H1 (cell line): ENCODE measurements around the gene NFKBIZ. TPM values are rescaled to one million over a fixed set of nuclear protein-coding genes. Genes with fewer than 3 reads are reported as not detected.

Source experiments
- CTCF ChIA-PET: fragments of 300-600 bp; sonication (Branson Sonifier 250); formaldehyde crosslinking; loops from one replicate; lab custom pipeline; 2021; ENCODE audit not compliant: partially characterized antibody; lab: Charles Lee
- POLR2A ChIA-PET: fragments of 300-600 bp; sonication (Branson Sonifier 250); formaldehyde crosslinking; loops from one replicate; lab custom pipeline; 2021; ENCODE audit warnings: inconsistent platforms; ENCODE audit not compliant: partially characterized antibody; lab: Charles Lee
- DNase-seq, 2 experiments: peaks; one replicate each; pipeline versions ENCODE4 v3.0.0 to v3.0.0-alpha.2; 2010 to 2022; ENCODE audit warnings: low spot score in 2 of 2, low read depth in 1 of 2, mixed read lengths in 1 of 2
- FAIRE-seq: peaks from 2 replicates; lab custom pipeline; 2011; peaks lifted over from hg19 to GRCh38; lab: Jason Lieb, UNC
- H2AFZ ChIP-seq: 2 replicates; pipeline ENCODE4 v1.8.1; 2012; ENCODE audit warnings: low read length, inconsistent platforms
- H2AK5ac ChIP-seq: 2 replicates; pipeline ENCODE4 v1.6.1; 2013; ENCODE audit warnings: low read depth, low read length
- H2BK120ac ChIP-seq: replicated peaks from 2 replicates; pipeline ENCODE3; 2013; ENCODE audit warnings: low read depth, low read length, inconsistent platforms
- H2BK12ac ChIP-seq: 2 replicates; pipeline ENCODE4 v1.6.1; 2013; ENCODE audit warnings: low read depth, low read length
- H2BK15ac ChIP-seq: 2 replicates; pipeline ENCODE4 v1.6.1; 2013; ENCODE audit warnings: low read length
- H2BK20ac ChIP-seq: 2 replicates; pipeline ENCODE4 v1.6.1; 2013; ENCODE audit warnings: low read length
- H2BK5ac ChIP-seq: 2 replicates; pipeline ENCODE4 v1.6.1; 2013; ENCODE audit warnings: low read depth, low read length
- H3K14ac ChIP-seq: 2 replicates; pipeline ENCODE4 v1.6.1; 2013; ENCODE audit warnings: inconsistent platforms; ENCODE audit not compliant: insufficient read length
- H3K18ac ChIP-seq: 2 replicates; pipeline ENCODE4 v1.6.1; 2013; ENCODE audit warnings: low read length; ENCODE audit errors: extremely low read depth
- H3K23ac ChIP-seq: 2 replicates; pipeline ENCODE4 v1.6.1; 2013; ENCODE audit warnings: inconsistent platforms; ENCODE audit not compliant: insufficient read length
- H3K23me2 ChIP-seq: 2 replicates; pipeline ENCODE4 v1.6.1; 2013; ENCODE audit warnings: low read depth, low read length
- H3K27ac ChIP-seq: 2 replicates; pipeline ENCODE4 v1.6.1; 2011; ENCODE audit warnings: low read depth, low read length, inconsistent platforms
- H3K27me3 ChIP-seq, 4 experiments: replicated peaks in 1 of 4; 1 replicate in 1 of 4; 2 replicates in 3 of 4; pipeline versions ENCODE4 v1.6.1 to v1.8.1; 2011 to 2013; ENCODE audit warnings: low read length in 3 of 4, mild to moderate bottlenecking in 3 of 4, inconsistent platforms in 2 of 4, mixed read lengths in 2 of 4, moderate library complexity in 1 of 4; ENCODE audit not compliant: control insufficient read depth in 3 of 4, insufficient read depth in 3 of 4; ENCODE audit errors: extremely low read depth in 1 of 4
- H3K36me3 ChIP-seq, 4 experiments: 2 replicates each; pipeline versions ENCODE4 v1.6.1 to v1.8.1; 2011 to 2013; ENCODE audit warnings: mild to moderate bottlenecking in 4 of 4, low read length in 3 of 4, moderate library complexity in 2 of 4, control low read depth in 1 of 4, inconsistent platforms in 1 of 4; ENCODE audit not compliant: insufficient read depth in 4 of 4, control insufficient read depth in 2 of 4
- H3K4ac ChIP-seq: replicated peaks from 2 replicates; pipeline ENCODE3; 2013; ENCODE audit warnings: low read length, low read depth, mixed read lengths, inconsistent platforms; ENCODE audit not compliant: insufficient read length
- H3K4me1 ChIP-seq, 4 experiments: replicated peaks in 1 of 4; 1 replicate in 1 of 4; 2 replicates in 3 of 4; pipeline versions ENCODE4 v1.6.1 to v1.8.1; 2011 to 2013; ENCODE audit warnings: low read length in 3 of 4, inconsistent platforms in 2 of 4, mixed read lengths in 1 of 4; ENCODE audit not compliant: insufficient read depth in 4 of 4, control insufficient read depth in 3 of 4
- H3K4me2 ChIP-seq, 2 experiments: 2 replicates each; pipeline versions ENCODE4 v1.6.1 to v1.8.1; 2011 to 2013; ENCODE audit warnings: low read depth in 2 of 2, low read length in 2 of 2, control low read depth in 1 of 2, inconsistent platforms in 1 of 2, mild to moderate bottlenecking in 1 of 2; ENCODE audit not compliant: insufficient read depth in 1 of 2
- H3K4me3 ChIP-seq, 4 experiments: fragments of 200-600, 300-600 bp in 1 of 4; sonication (generic), shearing (Covaris generic), sonication (Bioruptor Twin) in 1 of 4; 2 replicates each; pipeline versions ENCODE4 v1.5.1 to v1.8.1; 2011 to 2016; ENCODE audit warnings: low read length in 4 of 4, low read depth in 3 of 4, control low read depth in 2 of 4, inconsistent platforms in 2 of 4, mild to moderate bottlenecking in 2 of 4, mixed read lengths in 1 of 4, moderate library complexity in 1 of 4; ENCODE audit not compliant: insufficient read depth in 2 of 4; ENCODE audit errors: extremely low read depth in 1 of 4
- H3K56ac ChIP-seq: replicated peaks from 2 replicates; pipeline ENCODE3; 2013; ENCODE audit warnings: low read depth, mild to moderate bottlenecking, mixed read lengths, low read length, inconsistent platforms; ENCODE audit not compliant: insufficient read length
- H3K79me1 ChIP-seq: 2 replicates; pipeline ENCODE4 v1.6.1; 2013; ENCODE audit warnings: low read depth, low read length, control low read depth
- H3K79me2 ChIP-seq, 2 experiments: 2 replicates each; pipeline versions ENCODE4 v1.6.1 to v1.8.1; 2012 to 2013; ENCODE audit warnings: low read length in 2 of 2, mild to moderate bottlenecking in 2 of 2, inconsistent platforms in 1 of 2; ENCODE audit not compliant: insufficient read depth in 2 of 2, control insufficient read depth in 1 of 2
- H3K9ac ChIP-seq, 4 experiments: replicated peaks in 1 of 4; 1 replicate in 1 of 4; 2 replicates in 3 of 4; pipeline versions ENCODE4 v1.6.1 to v1.8.1; 2011 to 2013; ENCODE audit warnings: low read depth in 3 of 4, low read length in 3 of 4, control low read depth in 2 of 4, mild to moderate bottlenecking in 2 of 4, moderate library complexity in 2 of 4, inconsistent platforms in 1 of 4; ENCODE audit errors: extremely low read depth in 1 of 4
- H3K9me3 ChIP-seq, 2 experiments: 2 replicates each; pipeline versions ENCODE4 v1.6.1 to v1.8.1; 2012 to 2013; ENCODE audit warnings: mild to moderate bottlenecking in 2 of 2, moderate library complexity in 2 of 2, control low read depth in 1 of 2, inconsistent platforms in 1 of 2, low read depth in 1 of 2, low read length in 1 of 2, mixed read lengths in 1 of 2; ENCODE audit not compliant: insufficient read depth in 2 of 2
- H4K20me1 ChIP-seq, 2 experiments: replicated peaks in 1 of 2; 2 replicates each; pipeline versions ENCODE3 to v1.8.1; 2011 to 2013; ENCODE audit warnings: inconsistent platforms in 2 of 2, low read length in 2 of 2, mild to moderate bottlenecking in 1 of 2; ENCODE audit not compliant: insufficient read depth in 2 of 2, control insufficient read depth in 1 of 2
- H4K5ac ChIP-seq: 2 replicates; pipeline ENCODE4 v1.6.1; 2013; ENCODE audit warnings: low read length, low read depth, mixed read lengths, inconsistent platforms; ENCODE audit not compliant: insufficient read length
- H4K8ac ChIP-seq: 2 replicates; pipeline ENCODE4 v1.8.0; 2013; ENCODE audit warnings: mild to moderate bottlenecking, moderate library complexity, low read length, inconsistent platforms; ENCODE audit not compliant: insufficient read depth; ENCODE audit errors: extremely low read depth
- H4K91ac ChIP-seq: replicated peaks from 2 replicates; pipeline ENCODE3; 2013; ENCODE audit warnings: low read length, mixed read lengths, inconsistent platforms; ENCODE audit not compliant: insufficient read length
- ASH2L ChIP-seq: fragments of 200-600, 300-600 bp; sonication (generic); IDR thresholded peaks from one replicate; pipeline ENCODE4 v1.7.1; 2017; ENCODE audit warnings: low read length
- BACH1 ChIP-seq: IDR thresholded peaks from 2 replicates; pipeline ENCODE4 v1.6.1; 2012; ENCODE audit warnings: low read length, improper control_type of control experiment
- BRCA1 ChIP-seq: IDR thresholded peaks from 2 replicates; pipeline ENCODE4 v1.6.1; 2012; ENCODE audit warnings: low read depth, low read length, improper control_type of control experiment
- CEBPB ChIP-seq: IDR thresholded peaks from 2 replicates; pipeline ENCODE4 v1.6.1; 2012; ENCODE audit warnings: low read depth, low read length
- CTBP2 ChIP-seq: IDR thresholded peaks from 2 replicates; pipeline ENCODE4 v1.7.0; 2011; ENCODE audit warnings: borderline replicate concordance, mild to moderate bottlenecking, moderate library complexity, mixed read lengths, low read length; ENCODE audit not compliant: insufficient read depth, insufficient read length
- EZH2 ChIP-seq: fragments of 200-600 bp; sonication (generic); IDR thresholded peaks from 2 replicates; pipeline ENCODE4 v1.7.1; 2012; ENCODE audit warnings: low read depth, mild to moderate bottlenecking, moderate library complexity, low read length, inconsistent platforms; ENCODE audit not compliant: severe bottlenecking
- GABPA ChIP-seq: IDR thresholded peaks from 2 replicates; pipeline ENCODE4 v1.6.1; 2011; ENCODE audit warnings: mild to moderate bottlenecking, low read length, moderate library complexity, borderline replicate concordance; ENCODE audit not compliant: insufficient read depth
- MAFK ChIP-seq: IDR thresholded peaks from 2 replicates; pipeline ENCODE4 v1.6.1; 2012; ENCODE audit warnings: low read depth, mild to moderate bottlenecking, improper control_type of control experiment, low read length
- NANOG ChIP-seq: IDR thresholded peaks from 2 replicates; pipeline ENCODE4 v1.6.1; 2011; ENCODE audit warnings: low read length, low read depth, mild to moderate bottlenecking, inconsistent platforms; ENCODE audit not compliant: insufficient read depth, poor library complexity, severe bottlenecking
- NRF1 ChIP-seq: IDR thresholded peaks from 2 replicates; pipeline ENCODE4 v1.6.1; 2011; ENCODE audit warnings: mild to moderate bottlenecking, low read depth, low read length, improper control_type of control experiment
- RAD21 ChIP-seq, 2 experiments: IDR thresholded peaks in 1 of 2; conservative IDR thresholded peaks in 1 of 2; 2 replicates each; pipeline ENCODE4 v1.6.1; 2011; ENCODE audit warnings: low read depth in 2 of 2, low read length in 2 of 2, improper control_type of control experiment in 1 of 2, inconsistent platforms in 1 of 2, mild to moderate bottlenecking in 1 of 2, moderate library complexity in 1 of 2
- SP1 ChIP-seq: IDR thresholded peaks from 2 replicates; pipeline ENCODE4 v1.6.1; 2011; ENCODE audit warnings: low read depth, low read length
- TAF1 ChIP-seq: IDR thresholded peaks from 2 replicates; pipeline ENCODE4 v1.6.1; 2011; ENCODE audit warnings: mild to moderate bottlenecking, low read depth, low read length
- TAF7 ChIP-seq: optimal IDR thresholded peaks from 2 replicates; pipeline ENCODE3; 2011; ENCODE audit warnings: low read depth, mild to moderate bottlenecking, inconsistent platforms, low read length, moderate library complexity, borderline replicate concordance
- TBP ChIP-seq: IDR thresholded peaks from 2 replicates; pipeline ENCODE4 v1.6.1; 2011; ENCODE audit warnings: low read depth, low read length, improper control_type of control experiment
- WGBS, 2 experiments: shearing (Covaris generic) in 1 of 2; methylation state at CpG; one replicate each; pipeline versions ENCODE4 v1.1.6 to v1.1.7; 2013 to 2015; ENCODE audit warnings: low lambda C conversion rate in 2 of 2, mixed read lengths in 2 of 2, inconsistent platforms in 1 of 2, low coverage in 1 of 2, missing lambda C conversion rate in 1 of 2; ENCODE audit not compliant: insufficient replicate concordance in 2 of 2, insufficient coverage in 1 of 2, insufficient read length in 1 of 2; ENCODE audit errors: extremely low coverage in 1 of 2, missing lambda C conversion rate in 1 of 2; 5-methylcytosine and 5-hydroxymethylcytosine counted together
- polyA plus RNA-seq, 7 experiments: library from polyadenylated mRNA; depleted of rRNA in 3 of 7; stranded (reverse) in 5 of 7; unstranded in 2 of 7; fragments of >200 nt in 5 of 7; fragments of 200-250 nt in 2 of 7; gene quantifications; 1 replicate in 5 of 7; 2 replicates in 1 of 7; 4 replicates in 1 of 7; pipeline versions ENCODE4 v1.2.1 to v1.2.3, GENCODE V29; 2011 to 2013; ENCODE audit warnings: missing spikeins in 2 of 7, mixed read lengths in 2 of 7
- total RNA-seq: library from RNA; stranded (reverse); fragmentation: NEBNext Ultra II Directional; extraction: Animal tissue kit (Norgen Biotek cat#: 25700); gene quantifications from 2 replicates; pipeline ENCODE4 v1.2.1, GENCODE V29; 2021

Gene NFKBIZ
- total and polyA plus RNA-seq, 2 of the 8 experiments (the other 6 are each of a cell fraction or from before 2014, with no cell fraction given): 7.2 to 24.5 TPM

- Histone ChIP-seq H3K56ac (no peak overlapping the region), H4K5ac (no peak overlapping the region), H2BK120ac (no peak overlapping the region), H3K27ac (no peak overlapping the region), H2BK15ac (no peak overlapping the region), H2AK5ac (no peak overlapping the region), H4K8ac (no peak overlapping the region), H3K4me1 (no peaks in the 10 kb centered on the region), H3K14ac (no peak overlapping the region), H3K79me1 (no peaks in the 10 kb centered on the region), H3K79me2 (no peaks in the 10 kb centered on the region), H3K4me2 (no peak overlapping the region), H3K4ac (no peak overlapping the region), H3K18ac (no peak overlapping the region), H2BK5ac (no peak overlapping the region), H4K20me1 (no peaks in the 10 kb centered on the region), H3K27me3 (no peaks in the 10 kb centered on the region), H3K23me2 (no peaks in the 10 kb centered on the region), H3K23ac (no peak overlapping the region), H3K4me3 (no peak overlapping the region), H2AFZ (no peak overlapping the region), H3K36me3 (peaks cover 0 to 3% (median 0%) of the 10 kb centered on the region in 4 experiments; a peak in 1 of 8 replicates), H3K9ac (no peak overlapping the region), H2BK12ac (no peak overlapping the region), H3K9me3 (no peaks in the 10 kb centered on the region), H4K91ac (no peak overlapping the region), H2BK20ac (no peak overlapping the region)
- DNase-seq (no peak), FAIRE-seq (no peak)
- WGBS, 2 experiments: 79% methylated on average over 2 of the region's 2 CpGs; no CpG with 5 or more reads in 1 of the 2 experiments
- ChIA-PET POLR2A (interaction anchor here (3.4 kb wide), 1 partner anchor 41 kb away, joined by 9 read pairs; the partner anchor contains the start of gene NFKBIZ), CTCF (interaction anchor here (0.6 to 8.8 kb wide), 10 partner anchors 14 to 736 kb away, joined by 3 to 174 read pairs (median 4); no protein-coding TSS in a partner anchor)
- no peak for TF ChIP-seq RAD21 (IDR thresholded peaks at IDR 0.05 in 1 of 2, conservative IDR thresholded peaks at IDR 0.05 in 1 of 2; ENCODE audit: low read depth in 2 of 2, low read length in 2 of 2)
- TF ChIP-seq SP1: no peak
- TF ChIP-seq TAF1: no peak
- TF ChIP-seq BACH1: no peak
- no peak for TF ChIP-seq GABPA
- TF ChIP-seq ASH2L: no peak
- TF ChIP-seq CTBP2: no peak
- no peak for TF ChIP-seq NRF1
- TF ChIP-seq CEBPB: no peak
- TF ChIP-seq TBP: no peak
- TF ChIP-seq NANOG: no peak
- no peak for TF ChIP-seq BRCA1
- TF ChIP-seq MAFK: no peak
- TF ChIP-seq EZH2: no peak
- no peak for TF ChIP-seq TAF7
Observed at GRCh38 chr3:101807888-101808287, 41.4 kb upstream of the NFKBIZ start.
